Measurements from ENCODE around the gene PPFIA1. TPM values are rescaled to one million over a fixed set of nuclear protein-coding genes. Genes with fewer than 3 reads are reported as not detected.

PPFIA1 gene
- polyA plus RNA-seq, 2 of the 4 experiments (the other 2 are of a cell fraction) = 23.3 to 45.6 TPM

- H3K27ac ChIP-seq = no peak overlapping the region
- DNase-seq (ENCODE audit: low read depth in 1 of 2, low spot score in 1 of 2) (no peak), FAIRE-seq (no peak), ATAC-seq (no peak)
- TF ChIP-seq FOXS1 (CRISPR knock-in tag; IDR thresholded peaks at IDR 0.05) = no peak
- no peak for TF ChIP-seq FOSB (CRISPR knock-in tag; IDR thresholded peaks at IDR 0.05)
- no peak for TF ChIP-seq MYC (IDR thresholded peaks at IDR 0.05; ENCODE audit: borderline replicate concordance, low read length)
- TF ChIP-seq ZC3H11A (IDR thresholded peaks at IDR 0.05) = no peak
- no peak for TF ChIP-seq BCL3 (IDR thresholded peaks at IDR 0.05)
- no peak for TF ChIP-seq CHD2 (IDR thresholded peaks at IDR 0.05; ENCODE audit: low read length, partially characterized antibody)
- TF ChIP-seq CTCF (IDR thresholded peaks at IDR 0.05) = no peak
- POLR2A ChIA-PET = no interaction called here
- no peak overlapping the region for H3K4me2 ChIP-seq
- H3K4me1 ChIP-seq = peaks cover 34% of the 10 kb centered on the region
- no peaks in the 10 kb centered on the region for H3K9me3 ChIP-seq
- WGBS (ENCODE audit: missing lambda C conversion rate) = 90% methylated on average over 11 of the region's 11 CpGs
- no peak overlapping the region for H3K4me3 ChIP-seq
- CTCF ChIA-PET = interaction anchor here (0.8 kb wide), 1 partner anchor 28 kb away, joined by 3 read pairs; no protein-coding TSS in a partner anchor
Measured at GRCh38 chr11:70404244-70404643, 133.8 kb downstream of the PPFIA1 start.

- no peak overlapping the region for H3K4me3 ChIP-seq
- WGBS (ENCODE audit: missing lambda C conversion rate) = 93% methylated on average over 19 of the region's 20 CpGs
Measured at GRCh38 chr11:70405679-70406395, 135.3 kb downstream of the PPFIA1 start.

GRCh38 chr11:70407121-70407520 lies 136.6 kb downstream of the PPFIA1 start:
- POLR2A ChIA-PET = no interaction called here
- DNase-seq (ENCODE audit: low read depth in 1 of 2, low spot score in 1 of 2) = no peak
- FAIRE-seq = no peak
- H3K9me3 ChIP-seq = no peaks in the 10 kb centered on the region
- no peak overlapping the region for H3K4me2 ChIP-seq
- no peak overlapping the region for H3K27ac ChIP-seq
- no peak overlapping the region for H3K4me3 ChIP-seq
- WGBS (ENCODE audit: missing lambda C conversion rate) = 87% methylated on average over 11 of the region's 13 CpGs
- peaks cover 11% of the 10 kb centered on the region for H3K4me1 ChIP-seq
- CTCF ChIA-PET = interaction anchor here (1.8 kb wide), 1 partner anchor 9 kb away, joined by 4 read pairs; no protein-coding TSS in a partner anchor
- ATAC-seq = no peak
- TF ChIP-seq HOXB13 (CRISPR knock-in tag; IDR thresholded peaks at IDR 0.05; ENCODE audit: low read depth) = no peak
- TF ChIP-seq MAFK (IDR thresholded peaks at IDR 0.05; ENCODE audit: partially characterized antibody) = no peak

More at GRCh38 chr11:70405679-70406395, 135.3 kb downstream of the PPFIA1 start:
- no peak for TF ChIP-seq KDM1A (IDR thresholded peaks at IDR 0.05; ENCODE audit: low read depth)
- TF ChIP-seq POLR2A (IDR thresholded peaks at IDR 0.05; ENCODE audit: low read length) = no peak
- TF ChIP-seq EHF (CRISPR knock-in tag; IDR thresholded peaks at IDR 0.05) = no peak
- no peak for TF ChIP-seq ZSCAN20 (CRISPR knock-in tag; IDR thresholded peaks at IDR 0.05)
- TF ChIP-seq RCOR1 (IDR thresholded peaks at IDR 0.05; ENCODE audit: low read depth, low read length) = no peak
- TF ChIP-seq FOSB (CRISPR knock-in tag; IDR thresholded peaks at IDR 0.05) = no peak
- no peak for TF ChIP-seq EHMT2 (IDR thresholded peaks at IDR 0.05; ENCODE audit: low read depth)
- TF ChIP-seq MAFK (IDR thresholded peaks at IDR 0.05; ENCODE audit: partially characterized antibody) = no peak
- no peak for TF ChIP-seq FOSL2 (IDR thresholded peaks at IDR 0.05)
- no peak for TF ChIP-seq FOSL2 (CRISPR knock-in tag; IDR thresholded peaks at IDR 0.05)
- no peak for TF ChIP-seq ZFP36 (IDR thresholded peaks at IDR 0.05; ENCODE audit: borderline replicate concordance, partially characterized antibody)
- no peak for TF ChIP-seq MAZ (IDR thresholded peaks at IDR 0.05; ENCODE audit: borderline replicate concordance, low read depth, low read length)
- TF ChIP-seq ESRRA (IDR thresholded peaks at IDR 0.05; ENCODE audit: borderline replicate concordance, low read length) = no peak
- no peak for TF ChIP-seq HDAC2 (IDR thresholded peaks at IDR 0.05)
- no peak for ATAC-seq
- ChIA-PET CTCF (no interaction called here), POLR2A (no interaction called here)
- Histone ChIP-seq H3K4me2 (no peak overlapping the region), H3K27ac (no peak overlapping the region), H3K9me3 (no peaks in the 10 kb centered on the region), H3K4me1 (peaks cover 24% of the 10 kb centered on the region)
- FAIRE-seq = no peak
- DNase-seq (ENCODE audit: low read depth in 1 of 2, low spot score in 1 of 2) = no peak
